Activated naive CD4-positive, alpha-beta T cell treated with anti-CD3 and anti-CD28 coated beads for 36 hours (primary cell): ENCODE data around the gene FBXO24. TPM values are rescaled to one million over a fixed set of nuclear protein-coding genes. Genes with fewer than 3 reads are reported as not detected.

Experiments
- CTCF ChIA-PET: fragments of 350-600 bp; sonication (Branson Sonifier 250); formaldehyde crosslinking; loops from one replicate; lab custom pipeline; 2021; ENCODE audit warnings: antibody characterized with exemption; lab: Charles Lee
- DNase-seq: peaks from one replicate; pipeline ENCODE4 v3.0.0-alpha.2; 2020
- H3K27ac Mint-ChIP-seq: one replicate; pipeline ENCODE4 v1.8.0; 2021; ENCODE audit warnings: mild to moderate bottlenecking, mixed read lengths
- H3K27me3 Mint-ChIP-seq: one replicate; pipeline ENCODE4 v1.8.0; 2021; ENCODE audit warnings: low read depth, mixed read lengths
- H3K36me3 Mint-ChIP-seq: one replicate; pipeline ENCODE4 v1.8.0; 2021; ENCODE audit warnings: low read depth, mixed read lengths
- H3K4me1 Mint-ChIP-seq: one replicate; pipeline ENCODE4 v1.8.0; 2021; ENCODE audit warnings: low read depth, mixed read lengths
- H3K4me3 Mint-ChIP-seq: one replicate; pipeline ENCODE4 v1.8.0; 2021; ENCODE audit warnings: mild to moderate bottlenecking, moderate library complexity, mixed read lengths
- H3K9me3 Mint-ChIP-seq: one replicate; pipeline ENCODE4 v1.8.0; 2021; ENCODE audit warnings: mixed read lengths
- intact Hi-C: fragments of 100-400 bp; cut with micrococcal nuclease; formaldehyde crosslinking; loops from one replicate; pipeline ENCODE4 v1.15.1; 2023
- total RNA-seq, 2 experiments: library from RNA; stranded (reverse); gene quantifications; one replicate each; pipeline ENCODE4 v1.2.3, GENCODE V29; 2021

The FBXO24 gene
- total RNA-seq, 2 experiments from 2014 or later = 1.5 to 2.6 TPM

DNA sequence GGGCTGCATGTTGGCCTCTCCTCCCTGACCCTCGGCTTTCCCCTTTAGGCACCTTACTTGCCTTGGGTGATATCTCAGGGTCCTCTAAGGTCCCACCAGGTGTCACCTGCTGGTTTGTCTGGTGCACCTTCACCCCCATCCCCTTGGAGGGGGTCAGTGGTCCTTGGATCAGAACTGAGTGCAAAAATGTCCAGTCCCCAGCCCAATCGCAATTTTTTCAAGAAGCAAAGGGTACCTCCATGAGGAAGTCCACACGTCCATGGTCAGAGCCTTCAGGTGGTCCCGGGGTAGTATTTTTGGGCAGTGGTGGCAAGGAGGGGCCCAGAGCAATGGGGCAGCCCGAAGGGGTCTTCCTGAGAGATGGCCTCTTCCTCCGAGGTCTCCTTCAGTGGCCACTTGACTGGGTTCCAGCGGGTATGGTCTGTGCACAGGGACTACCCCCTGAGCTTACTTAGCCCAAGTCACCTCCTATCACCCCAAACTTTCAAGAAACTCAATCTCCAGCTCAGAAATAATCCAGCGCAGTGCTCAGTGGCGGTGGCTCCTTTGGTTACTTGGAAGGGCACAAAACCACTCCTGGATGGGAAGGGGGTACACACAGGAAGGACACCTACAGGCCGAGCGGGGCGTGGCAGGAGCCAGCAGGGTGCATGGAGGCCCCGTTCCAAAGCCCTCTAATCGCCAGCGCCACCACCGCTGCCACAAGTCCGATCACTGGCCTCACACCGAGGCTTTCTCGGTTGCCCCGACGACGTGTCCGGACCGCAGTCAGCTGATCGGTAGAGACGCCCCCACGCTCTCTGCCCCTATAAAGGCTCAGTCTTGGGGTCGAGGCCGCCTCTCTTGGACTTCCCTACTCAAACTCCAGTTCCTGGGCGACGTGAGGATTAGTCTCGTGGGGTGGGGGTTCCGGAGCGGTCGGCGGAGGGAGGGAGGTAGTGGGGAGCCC, 17.0 kb upstream of the FBXO24 start:
- Mint-ChIP-seq H3K4me1 (peaks cover 22% of the 10 kb centered on the region), H3K36me3 (peaks cover 5% of the 10 kb centered on the region), H3K9me3 (no peaks in the 10 kb centered on the region), H3K27me3 (no peaks in the 10 kb centered on the region), H3K4me3 (peak overlapping the region; percentile 41), H3K27ac (peak overlapping the region; percentile 8)
- CTCF ChIA-PET = interaction anchor here (0.6 to 1.5 kb wide), 8 partner anchors 10 to 435 kb away, joined by 3 to 5 read pairs (median 4); no protein-coding TSS in a partner anchor
- peak; percentile 56 for DNase-seq
- intact Hi-C loops = no loop called here

DNA sequence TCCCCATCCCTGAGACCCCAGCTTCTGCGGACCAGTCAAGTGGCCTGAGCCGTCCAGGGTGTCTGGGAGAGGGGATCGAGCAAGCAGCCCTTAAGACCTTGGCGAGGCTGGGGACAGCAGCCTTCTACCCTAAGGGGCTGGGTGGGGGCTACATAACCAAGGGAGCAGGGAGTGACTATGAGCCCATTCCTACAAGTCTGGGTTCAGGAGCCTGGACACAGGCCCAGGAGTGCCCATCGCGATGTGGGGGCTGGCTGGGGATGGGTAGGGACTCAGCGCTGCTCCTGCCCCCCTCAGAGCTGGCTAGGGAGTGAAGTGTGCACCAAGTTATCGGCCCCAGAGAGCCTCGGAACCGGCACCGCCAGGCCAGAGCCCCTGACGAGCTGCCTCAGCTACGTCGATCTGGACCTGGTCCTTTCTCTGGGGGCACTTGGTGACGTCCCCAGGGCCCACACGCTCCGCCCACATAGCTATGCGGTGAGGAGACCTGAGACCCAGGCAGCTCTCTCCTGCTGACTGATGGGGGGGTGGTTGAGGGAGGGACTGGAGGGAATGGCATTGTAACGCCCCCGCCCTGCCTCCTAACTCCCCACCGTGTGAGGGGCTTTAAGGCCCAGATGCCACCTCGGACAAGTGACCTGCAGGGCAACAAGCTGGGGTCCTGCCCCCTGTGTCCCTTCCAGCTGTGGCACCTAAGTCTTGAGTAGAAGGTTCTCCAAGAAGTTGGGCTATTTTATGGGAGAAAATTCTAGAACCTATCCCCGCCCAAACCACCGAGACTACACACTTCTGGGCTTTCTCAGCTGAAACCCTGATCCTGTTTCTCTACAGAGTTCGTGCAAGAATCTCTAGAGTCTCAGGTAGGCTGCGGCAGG, 14.9 kb upstream of the FBXO24 start:
- intact Hi-C loops = loop anchor here (1.0 to 2.0 kb wide), 2 partner anchors 12 to 34 kb away; no protein-coding TSS in a partner anchor
- Mint-ChIP-seq H3K4me3 (no peak overlapping the region), H3K36me3 (peaks cover 7% of the 10 kb centered on the region), H3K27me3 (no peaks in the 10 kb centered on the region), H3K9me3 (no peaks in the 10 kb centered on the region), H3K27ac (no peak overlapping the region), H3K4me1 (peaks cover 22% of the 10 kb centered on the region)
- no peak for DNase-seq
- CTCF ChIA-PET = interaction anchor here (0.6 kb wide), 1 partner anchor 106 kb away, joined by 3 read pairs; no protein-coding TSS in a partner anchor

DNA sequence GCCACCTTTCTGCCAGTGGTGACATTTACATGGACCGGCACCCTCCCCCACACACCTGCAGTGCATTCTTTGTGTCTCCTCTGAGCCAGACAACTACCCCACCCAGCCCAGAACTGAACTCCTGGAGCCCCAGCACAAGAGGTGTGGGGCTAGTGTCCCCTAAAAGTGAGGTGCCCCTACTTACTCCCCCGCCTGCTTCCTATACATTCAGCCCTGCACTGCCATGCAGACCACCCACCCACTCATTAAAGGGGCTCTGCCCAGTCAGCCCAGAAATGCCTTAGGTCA, 14.4 kb upstream of the FBXO24 start:
- H3K4me3 Mint-ChIP-seq = no peak overlapping the region
- DNase-seq = no peak
- intact Hi-C loops = loop anchor here (1.0 to 2.0 kb wide), 2 partner anchors 12 to 33 kb away; no protein-coding TSS in a partner anchor

DNA sequence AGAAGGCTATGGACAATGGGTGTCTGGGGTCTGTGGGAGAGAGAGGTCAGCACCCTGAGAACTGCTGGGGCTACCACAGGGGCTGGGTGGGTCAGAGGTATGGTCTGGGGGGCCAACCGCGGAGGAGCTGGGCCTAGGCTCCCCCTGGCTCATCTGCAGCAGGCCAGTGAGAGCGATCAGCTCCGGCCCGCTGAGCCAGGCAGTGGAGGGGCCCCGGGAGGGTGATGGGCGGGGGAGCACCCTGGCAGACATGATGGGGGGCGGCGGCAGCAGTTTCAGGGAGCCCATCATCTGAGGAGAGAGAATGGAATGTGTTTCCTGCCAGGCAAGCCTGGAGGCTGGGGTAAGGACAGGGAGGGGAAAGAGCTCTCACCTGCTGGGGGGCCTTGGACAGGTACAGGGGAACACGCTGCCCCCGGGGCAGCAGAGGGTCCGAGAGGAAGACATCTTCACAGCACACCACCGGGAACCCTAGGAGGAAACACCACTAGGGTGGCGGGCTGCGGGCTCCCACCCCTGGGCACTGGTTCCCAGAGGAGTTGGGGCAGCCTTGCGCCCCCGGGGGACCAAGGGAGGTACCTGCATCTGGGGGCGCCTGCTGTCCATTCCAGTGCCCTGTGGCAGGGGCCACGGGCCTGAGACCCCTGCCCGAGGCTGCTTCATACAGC, 13.7 kb upstream of the FBXO24 start:
- DNase-seq = no peak
- CTCF ChIA-PET = interaction anchor here (0.8 to 1.4 kb wide), 3 partner anchors 8 to 153 kb away, joined by 3 to 6 read pairs (median 3); no protein-coding TSS in a partner anchor
- no peak overlapping the region for H3K27ac Mint-ChIP-seq
- H3K4me1 Mint-ChIP-seq = peaks cover 22% of the 10 kb centered on the region
- H3K36me3 Mint-ChIP-seq = peaks cover 11% of the 10 kb centered on the region
- H3K9me3 Mint-ChIP-seq = no peaks in the 10 kb centered on the region
- no peak overlapping the region for H3K4me3 Mint-ChIP-seq
- intact Hi-C loops = no loop called here
- H3K27me3 Mint-ChIP-seq = no peaks in the 10 kb centered on the region

More for the DNA sequence above, 14.4 kb upstream of the FBXO24 start:
- CTCF ChIA-PET = interaction anchor here (0.6 kb wide), 1 partner anchor 107 kb away, joined by 3 read pairs; no protein-coding TSS in a partner anchor
- H3K9me3 Mint-ChIP-seq = no peaks in the 10 kb centered on the region
- peaks cover 22% of the 10 kb centered on the region for H3K4me1 Mint-ChIP-seq
- H3K27ac Mint-ChIP-seq = no peak overlapping the region
- no peaks in the 10 kb centered on the region for H3K27me3 Mint-ChIP-seq
- peaks cover 11% of the 10 kb centered on the region for H3K36me3 Mint-ChIP-seq

DNA sequence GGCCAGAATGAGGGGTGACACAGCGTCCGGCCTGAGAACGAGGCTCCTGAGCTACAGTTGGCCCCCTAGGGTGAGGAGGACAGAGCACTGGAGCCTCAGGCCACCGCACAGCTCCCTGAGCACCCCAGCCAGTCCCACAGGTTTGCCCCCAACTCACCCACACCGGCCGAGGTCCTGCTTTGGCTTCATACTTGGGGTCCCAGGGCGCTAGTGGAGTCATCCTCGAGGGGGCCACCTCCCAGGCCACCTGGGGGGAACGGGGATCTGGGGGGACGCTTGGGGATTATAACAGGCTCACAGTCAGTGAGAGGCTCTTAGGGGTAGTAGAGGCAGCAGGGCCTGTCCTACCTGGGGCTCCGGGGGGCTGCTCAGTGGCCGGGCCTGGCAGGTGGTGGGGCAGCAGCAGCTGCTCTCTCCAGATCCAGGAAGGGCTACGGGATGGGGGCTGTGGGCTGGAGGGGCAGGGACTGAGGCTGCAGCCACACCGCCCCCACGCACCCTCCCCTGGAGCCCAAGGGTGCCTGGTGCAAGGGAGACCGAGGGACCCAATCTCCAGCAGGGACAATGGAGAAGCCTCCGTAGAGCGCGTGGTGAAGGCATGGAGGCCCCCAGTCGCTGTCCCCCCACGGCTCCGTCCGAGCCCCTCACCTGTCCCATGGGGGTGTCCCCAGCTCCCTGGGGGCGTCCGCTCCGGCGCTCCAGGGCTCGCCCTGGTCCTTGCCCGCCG, 13.0 kb upstream of the FBXO24 start:
- Mint-ChIP-seq H3K9me3 (no peaks in the 10 kb centered on the region), H3K4me3 (no peak overlapping the region), H3K36me3 (peaks cover 11% of the 10 kb centered on the region), H3K4me1 (peaks cover 22% of the 10 kb centered on the region), H3K27me3 (no peaks in the 10 kb centered on the region), H3K27ac (no peak overlapping the region)
- CTCF ChIA-PET = interaction anchor here (1.4 kb wide), 2 partner anchors 9 to 91 kb away, joined by 3 to 6 read pairs; no protein-coding TSS in a partner anchor
- intact Hi-C loops = no loop called here
- DNase-seq = no peak

DNA sequence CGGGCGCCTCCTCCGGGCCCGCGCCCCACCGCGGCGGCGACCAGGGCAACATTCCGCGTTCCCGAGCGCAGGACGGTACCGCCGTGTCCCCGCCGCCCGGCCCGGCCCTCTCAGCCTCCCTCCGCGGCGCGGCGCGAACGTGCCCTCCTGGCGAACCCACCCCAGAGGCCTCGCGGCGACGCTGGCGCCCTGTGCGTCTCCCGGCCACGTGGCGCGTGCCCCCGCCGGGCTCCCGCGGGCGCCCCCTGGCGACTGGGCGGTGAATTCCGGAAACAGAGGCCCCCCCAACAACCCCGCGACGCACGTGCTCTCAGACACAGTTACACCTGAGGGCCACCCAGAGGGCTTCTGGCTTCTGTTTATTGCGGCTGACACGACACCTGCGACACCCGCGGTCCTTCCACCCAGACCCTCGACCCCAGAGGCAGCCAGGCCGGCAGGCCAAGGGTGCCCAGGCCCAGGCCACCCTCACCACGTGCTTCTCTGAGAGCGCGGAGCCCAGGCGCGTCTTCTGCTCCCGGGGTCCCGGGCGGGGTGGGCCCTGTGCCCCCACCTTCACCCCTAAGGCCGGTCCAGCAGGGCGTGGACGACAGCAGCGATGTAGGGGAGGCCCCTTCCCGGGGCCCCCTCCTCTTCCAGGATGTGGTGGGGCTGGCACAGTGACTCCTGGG, 12.3 kb upstream of the FBXO24 start, which contains the start of gene SAP25:
SAP25 (minus strand) TSS at position 210 of the 671 bp plus-strand sequence; CDS start at position 52, 158 bp downstream.
- no peaks in the 10 kb centered on the region for H3K27me3 Mint-ChIP-seq
- intact Hi-C loops = no loop called here
- H3K4me1 Mint-ChIP-seq = peaks cover 18% of the 10 kb centered on the region
- no peak within 1 kb of the TSS for H3K27ac Mint-ChIP-seq
- no peak within 1 kb of the TSS for H3K4me3 Mint-ChIP-seq
- H3K9me3 Mint-ChIP-seq = no peaks in the 10 kb centered on the region
- peaks cover 13% of the 10 kb centered on the region for H3K36me3 Mint-ChIP-seq
- DNase-seq = no peak
- CTCF ChIA-PET = interaction anchor here (1.4 kb wide), 2 partner anchors 10 to 92 kb away, joined by 3 to 6 read pairs; no protein-coding TSS in a partner anchor

DNA sequence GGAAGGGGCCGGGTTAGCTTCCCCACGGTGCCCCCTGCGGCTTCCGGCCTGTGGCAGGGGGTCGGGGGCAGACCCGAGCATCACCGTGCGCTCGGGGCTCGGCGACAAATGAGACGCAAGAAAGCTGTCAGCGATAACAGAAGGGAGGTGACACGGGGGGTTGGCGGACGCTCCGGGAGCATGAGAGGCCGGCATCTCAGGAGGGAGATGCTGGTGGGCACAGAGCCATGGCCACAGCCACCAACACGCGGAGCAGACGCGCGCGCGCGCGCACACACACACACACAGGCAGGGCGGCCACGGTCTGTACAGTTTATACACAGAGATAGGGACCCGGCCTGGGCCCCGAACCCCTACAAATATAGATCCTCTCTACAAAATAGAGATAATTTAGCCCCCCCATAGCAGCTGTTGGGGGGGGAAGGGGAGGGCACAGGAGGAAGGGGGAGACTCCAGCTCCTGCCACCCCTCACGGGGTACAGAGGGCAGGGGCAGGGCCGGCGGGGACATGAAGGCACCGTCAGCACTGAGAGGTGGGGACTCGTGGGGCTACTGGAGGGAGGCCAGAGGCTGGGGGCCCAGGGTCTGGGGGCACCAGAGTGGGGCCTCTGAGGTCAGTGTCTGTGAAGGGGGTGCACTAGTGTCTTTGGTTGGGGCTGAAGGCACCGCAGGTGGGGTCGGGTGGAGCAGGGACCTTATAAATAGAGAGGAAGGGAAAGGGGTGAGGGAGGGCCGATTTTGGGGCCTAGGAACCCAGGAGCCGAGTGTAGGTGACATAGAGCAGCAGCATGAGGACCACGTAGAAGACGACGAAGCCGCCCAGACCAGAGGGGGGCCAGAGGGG, 11.5 kb upstream of the FBXO24 start:
- no peak overlapping the region for H3K27ac Mint-ChIP-seq
- no peak overlapping the region for H3K4me3 Mint-ChIP-seq
- no peaks in the 10 kb centered on the region for H3K27me3 Mint-ChIP-seq
- CTCF ChIA-PET = no interaction called here
- no peaks in the 10 kb centered on the region for H3K9me3 Mint-ChIP-seq
- intact Hi-C loops = no loop called here
- peaks cover 12% of the 10 kb centered on the region for H3K4me1 Mint-ChIP-seq
- DNase-seq = no peak
- H3K36me3 Mint-ChIP-seq = peaks cover 17% of the 10 kb centered on the region

DNA sequence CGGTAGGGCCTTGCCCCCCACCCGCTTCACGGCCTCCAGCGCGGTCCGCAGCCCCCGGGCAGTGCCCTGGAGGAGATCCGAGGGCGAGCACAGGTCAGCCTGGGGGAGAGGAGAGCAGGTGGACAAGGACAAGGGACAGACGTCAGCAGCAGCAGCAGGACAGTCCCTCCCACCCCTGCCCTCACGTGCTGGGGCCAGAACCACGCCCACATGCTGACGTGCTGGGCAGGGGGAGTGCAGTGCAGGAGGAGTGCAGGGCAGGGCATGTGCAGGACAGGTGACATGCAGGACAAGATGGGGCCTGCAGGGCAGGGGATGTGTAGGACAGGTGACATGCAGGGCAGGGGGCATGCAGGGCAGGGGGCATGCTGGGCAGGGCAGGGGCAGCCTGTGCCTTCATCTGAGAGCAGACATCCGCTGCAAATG, 10.9 kb upstream of the FBXO24 start:
- intact Hi-C loops = no loop called here
- H3K36me3 Mint-ChIP-seq = peaks cover 18% of the 10 kb centered on the region

DNA sequence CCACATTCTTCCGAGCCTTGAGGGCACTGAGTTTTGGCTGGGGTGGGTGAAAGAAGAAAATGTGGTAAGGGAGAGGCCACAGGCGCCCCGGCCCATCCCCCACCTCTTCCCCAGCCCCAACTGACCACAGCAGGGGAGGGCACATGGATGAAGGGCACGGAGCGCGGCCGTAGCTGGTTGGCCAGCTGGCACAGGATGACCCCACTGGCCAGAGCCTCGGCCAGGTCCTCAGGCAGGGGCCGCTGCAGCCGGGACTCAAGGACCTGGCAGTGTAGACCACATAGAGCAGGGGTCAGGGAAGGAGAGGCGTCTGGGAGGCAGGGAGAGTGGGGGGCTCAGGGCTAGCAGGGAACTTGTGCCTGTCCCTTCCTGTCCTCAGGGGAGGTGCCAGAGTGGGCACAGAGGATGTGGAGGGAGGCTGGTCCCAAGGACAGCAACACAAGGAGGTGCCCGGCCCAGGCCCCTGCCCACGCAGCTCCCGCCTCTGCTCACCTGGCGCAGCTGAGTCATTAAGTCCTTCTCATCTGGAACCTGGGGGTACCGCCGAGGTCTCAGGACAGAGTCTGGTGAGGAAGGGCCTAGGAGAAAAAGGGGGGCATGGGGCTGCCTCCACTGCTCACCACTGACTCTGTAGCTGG, 10.3 kb upstream of the FBXO24 start:
- peaks cover 18% of the 10 kb centered on the region for H3K36me3 Mint-ChIP-seq
- intact Hi-C loops = no loop called here
- H3K4me1 Mint-ChIP-seq = peaks cover 7% of the 10 kb centered on the region
- H3K4me3 Mint-ChIP-seq = no peak overlapping the region
- no peaks in the 10 kb centered on the region for H3K27me3 Mint-ChIP-seq
- DNase-seq = no peak
- H3K27ac Mint-ChIP-seq = no peak overlapping the region
- CTCF ChIA-PET = no interaction called here
- H3K9me3 Mint-ChIP-seq = no peaks in the 10 kb centered on the region

More for the DNA sequence above, 10.9 kb upstream of the FBXO24 start:
- Mint-ChIP-seq H3K27me3 (no peaks in the 10 kb centered on the region), H3K4me1 (peaks cover 12% of the 10 kb centered on the region), H3K9me3 (no peaks in the 10 kb centered on the region), H3K27ac (no peak overlapping the region), H3K4me3 (no peak overlapping the region)
- no peak for DNase-seq
- CTCF ChIA-PET = no interaction called here
